Brain microvascular endothelial cell (primary cell): ENCODE results near the gene ITGB2.

Experiments used
- DNase-seq: peaks from one replicate; pipeline ENCODE4 v3.0.0-alpha.2; 2020
- H3K27ac ChIP-seq: fragments of 250-450 bp; sonication (Bioruptor Pico); 2 replicates; pipeline ENCODE4 v1.5.1; 2020; ENCODE audit warnings: mild to moderate bottlenecking, moderate library complexity
- H3K27me3 ChIP-seq: fragments of 250-450 bp; sonication (Bioruptor Pico); replicated peaks from 2 replicates; pipeline ENCODE4 v1.5.1; 2020; ENCODE audit warnings: mild to moderate bottlenecking
- H3K36me3 ChIP-seq: fragments of 250-450 bp; sonication (Bioruptor Pico); replicated peaks from 2 replicates; pipeline ENCODE4 v1.5.1; 2020; ENCODE audit warnings: mild to moderate bottlenecking
- H3K4me3 ChIP-seq: 2 replicates; pipeline ENCODE4 v1.5.1; 2011; ENCODE audit warnings: low read depth, mild to moderate bottlenecking, control low read depth, low read length, moderate library complexity
- CTCF ChIP-seq: IDR thresholded peaks from 2 replicates; pipeline ENCODE4 v1.5.1; 2011; ENCODE audit warnings: low read depth, mild to moderate bottlenecking, moderate library complexity, low read length, control low read depth, inconsistent platforms; ENCODE audit errors: missing control alignments
- in situ Hi-C: cut with HindIII; loops from 2 replicates; pipeline ENCODE4 v1.10.0; 2017; ENCODE audit warnings: low sequenced_read_pairs, low pct_ligation_motif_present

ITGB2 gene

DNA sequence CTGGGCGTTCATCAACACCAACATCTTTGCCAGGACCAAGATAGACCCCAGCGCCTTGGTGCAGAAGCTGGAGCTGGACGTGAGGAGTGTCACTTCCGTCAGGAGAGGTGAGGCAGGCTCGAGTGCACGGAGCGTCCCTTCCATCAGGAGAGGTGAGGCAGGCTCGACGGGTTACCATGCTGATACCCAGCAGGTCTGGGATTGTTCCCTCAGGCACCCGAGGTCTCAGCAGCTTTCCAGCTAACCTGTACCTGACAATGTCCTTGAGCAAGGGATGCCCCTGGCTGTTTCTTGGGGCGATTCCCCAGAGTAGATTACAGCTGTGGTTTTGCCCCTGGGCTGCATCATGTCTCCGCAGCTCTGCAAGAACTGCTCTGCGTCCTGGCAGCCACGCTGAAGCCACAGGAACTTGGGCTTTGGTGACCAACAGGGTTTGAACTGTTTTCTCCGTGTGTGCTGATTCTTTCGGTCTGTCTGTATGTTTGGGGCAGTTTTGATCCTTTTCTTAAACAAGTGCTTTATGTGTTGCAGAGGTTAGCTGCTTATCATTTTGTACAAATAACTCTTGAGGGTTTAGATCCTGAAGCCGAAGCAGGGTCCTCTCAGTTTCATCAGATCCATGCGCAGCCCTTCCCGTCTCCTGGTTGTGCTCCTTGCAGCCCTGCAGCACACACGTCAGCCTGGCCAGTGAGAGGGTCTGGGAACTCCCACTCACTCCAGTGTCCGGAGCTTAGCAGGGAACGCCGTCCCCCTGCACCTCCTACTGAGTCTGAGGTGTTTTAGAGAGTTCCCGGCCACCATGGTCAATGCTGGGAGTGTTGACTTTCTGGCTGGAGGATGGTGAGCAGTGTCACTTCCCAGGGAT is 23.2 kb upstream of the ITGB2 start:
- in situ Hi-C loops: loop anchor here (25.0 kb wide), 1 partner anchor 193 kb away; no protein-coding TSS in a partner anchor

DNA sequence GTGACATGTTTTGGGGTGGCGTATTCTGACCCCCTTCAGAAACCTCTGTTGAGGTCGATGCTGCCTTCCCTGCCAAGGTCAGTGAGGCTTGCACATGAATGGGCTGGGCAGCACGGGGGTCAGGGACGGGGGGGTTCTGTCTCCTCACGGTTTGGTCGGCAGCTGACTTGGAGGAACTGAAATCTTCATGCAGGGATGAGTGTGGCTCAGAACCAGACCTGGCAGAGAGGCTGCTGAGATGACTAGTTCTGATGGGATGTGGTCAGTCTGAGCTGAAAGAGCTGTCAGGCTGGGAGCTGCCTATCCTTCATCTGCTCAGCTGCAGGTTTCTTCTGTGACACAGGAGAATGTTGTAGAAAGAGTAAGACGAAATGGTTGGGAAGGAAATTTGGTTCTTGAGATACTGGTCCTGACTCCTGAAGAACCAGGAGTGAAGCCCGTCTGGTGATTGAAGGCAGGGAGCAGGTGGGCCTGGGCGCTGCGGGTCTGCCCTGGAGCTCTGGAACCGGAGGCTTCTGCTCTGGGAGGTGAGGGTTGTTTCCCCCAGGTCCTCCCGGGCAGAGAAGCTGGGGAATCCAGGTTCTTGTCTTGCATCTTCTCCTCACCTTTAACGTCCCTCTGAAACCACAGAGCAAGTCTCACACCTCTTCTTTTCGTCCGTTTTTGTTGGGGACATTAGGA is 22.4 kb upstream of the ITGB2 start:
- peaks cover 8% of the 10 kb centered on the region for H3K36me3 ChIP-seq
- in situ Hi-C loops: loop anchor here (25.0 kb wide), 1 partner anchor 194 kb away; no protein-coding TSS in a partner anchor
- no peak overlapping the region for H3K4me3 ChIP-seq
- no peak overlapping the region for H3K27ac ChIP-seq
- DNase-seq: no peak
- TF ChIP-seq CTCF: no peak
- no peaks in the 10 kb centered on the region for H3K27me3 ChIP-seq

More for the DNA sequence above, 23.2 kb upstream of the ITGB2 start:
- no peak overlapping the region for H3K4me3 ChIP-seq
- H3K27ac ChIP-seq: no peak overlapping the region
- no peaks in the 10 kb centered on the region for H3K27me3 ChIP-seq
- H3K36me3 ChIP-seq: peaks cover 8% of the 10 kb centered on the region
- TF ChIP-seq CTCF: no peak
- no peak for DNase-seq

GRCh38 chr21:44942566-44942965 is 21.9 kb upstream of the ITGB2 start:
- no peak for DNase-seq
- TF ChIP-seq CTCF: no peak
- in situ Hi-C loops: loop anchor here (25.0 kb wide), 1 partner anchor 195 kb away; no protein-coding TSS in a partner anchor
- no peak overlapping the region for H3K27ac ChIP-seq
- no peak overlapping the region for H3K4me3 ChIP-seq
- peaks cover 8% of the 10 kb centered on the region for H3K36me3 ChIP-seq
- no peaks in the 10 kb centered on the region for H3K27me3 ChIP-seq

- no peak overlapping the region for H3K4me3 ChIP-seq
- in situ Hi-C loops: loop anchor here (25.0 kb wide), 1 partner anchor 196 kb away; no protein-coding TSS in a partner anchor
- peaks cover 8% of the 10 kb centered on the region for H3K36me3 ChIP-seq
- H3K27me3 ChIP-seq: no peaks in the 10 kb centered on the region
- DNase-seq: no peak
- no peak for TF ChIP-seq CTCF
- H3K27ac ChIP-seq: no peak overlapping the region
These were observed 20.9 kb upstream of the ITGB2 start for GRCh38 chr21:44941567-44941966.

DNA sequence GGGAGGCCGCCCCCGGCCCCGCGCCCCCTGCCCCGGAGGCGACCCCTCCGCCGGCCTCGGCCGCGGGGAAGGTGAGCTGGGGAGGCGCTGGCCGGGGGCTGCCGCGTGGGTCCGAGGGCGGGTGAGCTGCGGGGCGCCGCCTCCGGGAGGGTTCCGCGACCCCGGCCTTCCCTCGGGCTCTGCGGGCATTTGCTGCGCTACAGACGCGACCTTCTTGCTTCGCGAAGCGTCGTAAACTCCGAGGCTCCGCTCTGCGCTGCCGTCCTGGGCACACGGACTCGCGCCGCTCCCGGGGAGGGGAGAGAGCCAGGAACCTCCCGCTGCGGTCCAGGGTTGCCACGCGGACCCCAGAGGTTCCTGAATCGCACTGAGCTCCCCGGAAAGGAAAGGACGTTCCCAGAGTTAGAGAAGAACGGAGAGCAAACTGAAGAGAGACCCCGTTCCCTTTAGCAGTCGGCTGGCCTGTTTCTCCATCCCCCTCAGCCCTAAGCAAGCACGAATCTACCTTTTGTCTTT is 19.5 kb upstream of the ITGB2 start:
- Histone ChIP-seq H3K36me3 (peaks cover 8% of the 10 kb centered on the region), H3K4me3 (peak overlapping the region; percentile 89), H3K27ac (no peak overlapping the region), H3K27me3 (peaks cover 3% of the 10 kb centered on the region)
- no peak for TF ChIP-seq CTCF
- in situ Hi-C loops: loop anchor here (25.0 kb wide), 1 partner anchor 197 kb away; no protein-coding TSS in a partner anchor
- DNase-seq: no peak
